Measurements from ENCODE around the gene PEX12. TPM values are rescaled to one million over a fixed set of nuclear protein-coding genes. Genes with fewer than 3 reads are reported as not detected.
"Not testable (repeated sequence)": the region's sequence is repeated elsewhere in the genome, so short reads cannot be mapped to it uniquely, and the experiment has no call there.

Gene PEX12
- total and polyA plus RNA-seq, 12 donors: 2.6 to 11.2 (median 8.3) TPM

- peaks cover 3 to 56% (median 39%) of the 10 kb centered on the region in 9 donors for H3K4me1 ChIP-seq
Measured at GRCh38 chr17:35537601-35538141, 40.7 kb downstream of the PEX12 start, which contains the start of gene SLFN12L. Gene SLFN12L, minus strand, starts transcription at chr17:35537678. Its CDS starts 15,314 bp downstream, at chr17:35522364.

GRCh38 chr17:35536664-35537171 lies 41.7 kb downstream of the PEX12 start:
- peak overlapping the region in 9 of 10 donors; percentile 57 to 88 (median 66) for H3K27ac ChIP-seq
- intact Hi-C loops (cut with DNase I): loop anchor here in 8 of 10 donors (5.0 to 10.0 kb wide), 7 partner anchors 102 to 1094 kb away; partner anchors contain the start of genes SLFN11 (in 2 of the 8) and SLFN12 (in 1 of the 8)
- no peaks in the 10 kb centered on the region for H3K36me3 ChIP-seq
- H3K27me3 ChIP-seq: no peaks in the 10 kb centered on the region
- H3K9me3 ChIP-seq: no peaks in the 10 kb centered on the region
- TF ChIP-seq CTCF (IDR thresholded peaks at IDR 0.05): no peak
- peak in 1 of 8 donors; percentile 38 for ATAC-seq
- no peak for DNase-seq
- H3K4me1 ChIP-seq: peaks cover 3 to 49% (median 39%) of the 10 kb centered on the region in 9 donors
- 79 to 86% methylated on average over 13 of the region's 13 CpGs for WGBS, 2 donors
- peak overlapping the region in 4 of 10 donors; percentile 5 to 44 (median 6) for H3K4me3 ChIP-seq

More at GRCh38 chr17:35537601-35538141, 40.7 kb downstream of the PEX12 start, which contains the start of gene SLFN12L:
- H3K4me3 ChIP-seq: peak within 1 kb of the TSS in 4 of 10 donors; percentile 5 to 44 (median 6)
- intact Hi-C loops (cut with DNase I): loop anchor here in 8 of 10 donors (2.0 to 10.0 kb wide), 9 partner anchors 103 to 1095 kb away; partner anchors contain the start of genes SLFN11 (in 2 of the 8) and SLFN12 (in 1 of the 8)
- H3K36me3 ChIP-seq: no peaks in the 10 kb centered on the region
- H3K9me3 ChIP-seq: no peaks in the 10 kb centered on the region
- 38 to 48% methylated on average over 2 of the region's 2 CpGs for WGBS, 2 donors
- TF ChIP-seq CTCF (IDR thresholded peaks at IDR 0.05): no peak
- peak within 1 kb of the TSS; percentile 10 to 88 (median 66) for H3K27ac ChIP-seq
- DNase-seq (no peak), ATAC-seq (peak in 4 of 8 donors; percentile 36 to 65 (median 58))
- H3K27me3 ChIP-seq: no peaks in the 10 kb centered on the region

- WGBS, 2 donors: 95% methylated on average over 9 of the region's 9 CpGs
Measured at GRCh38 chr17:35535406-35535805, 43.0 kb downstream of the PEX12 start.

GRCh38 chr17:35534576-35535093 lies 43.7 kb downstream of the PEX12 start:
- ATAC-seq (no peak), DNase-seq (no peak)
- H3K27me3 ChIP-seq: no peaks in the 10 kb centered on the region
- intact Hi-C loops (cut with DNase I): loop anchor here in 9 of 10 donors (5.0 to 10.0 kb wide), 10 partner anchors 87 to 1112 kb away; partner anchors contain the start of genes SLFN11 (in 2 of the 9), SLFN12 (in 1 of the 9), SLFN13 (in 1 of the 9) and SLFN5 (in 1 of the 9)
- H3K36me3 ChIP-seq: no peaks in the 10 kb centered on the region
- H3K27ac ChIP-seq: peak overlapping the region in 1 of 10 donors; percentile 88
- WGBS, 2 donors: 82 to 83% methylated on average over 3 of the region's 3 CpGs
- H3K9me3 ChIP-seq: no peaks in the 10 kb centered on the region
- TF ChIP-seq CTCF (IDR thresholded peaks at IDR 0.05): no peak
- H3K4me1 ChIP-seq: peaks cover 0 to 38% (median 30%) of the 10 kb centered on the region in 9 donors
- peak overlapping the region in 1 of 10 donors; percentile 44 for H3K4me3 ChIP-seq

More at GRCh38 chr17:35535406-35535805, 43.0 kb downstream of the PEX12 start:
- Histone ChIP-seq H3K4me3 (peak overlapping the region in 1 of 10 donors; percentile 44), H3K27ac (peak overlapping the region in 1 of 10 donors; percentile 88), H3K4me1 (peaks cover 0 to 46% (median 38%) of the 10 kb centered on the region in 9 donors)
- not testable (repeated sequence) for H3K36me3 ChIP-seq, DNase-seq, H3K9me3 ChIP-seq, ATAC-seq, H3K27me3 ChIP-seq
- intact Hi-C loops (cut with DNase I): loop anchor here in 8 of 10 donors (5.0 to 10.0 kb wide), 7 partner anchors 101 to 1093 kb away; partner anchors contain the start of genes SLFN11 (in 2 of the 8) and SLFN12 (in 1 of the 8)
